Testis (tissue), 3 donors: ENCODE results near the gene GSG1L. TPM values are rescaled to one million over a fixed set of nuclear protein-coding genes. Genes with fewer than 3 reads are reported as not detected.

ENCODE experiments used
- DNase-seq: peaks from one replicate; pipeline ENCODE4 v3.0.0-alpha.2; 2019
- H3K27ac ChIP-seq, 2 donors: fragments of 200-600 bp; sonication (generic); one replicate each; pipeline ENCODE4 v1.5.1; 2019
- H3K27me3 ChIP-seq: fragments of 200-600 bp; sonication (generic); one replicate; pipeline ENCODE4 v1.5.1; 2019
- H3K36me3 ChIP-seq: fragments of 200-600 bp; sonication (generic); one replicate; pipeline ENCODE4 v1.5.1; 2017; ENCODE audit warnings: low read depth; ENCODE audit errors: missing control alignments
- H3K4me1 ChIP-seq: fragments of 200-600 bp; sonication (generic); one replicate; pipeline ENCODE4 v1.5.1; 2019
- H3K4me3 ChIP-seq, 2 donors: fragments of 200-600 bp; sonication (generic); one replicate each; pipeline ENCODE4 v1.5.1; 2017 to 2019
- H3K9me3 ChIP-seq: fragments of 200-600 bp; sonication (generic); one replicate; pipeline ENCODE4 v1.5.1; 2017
- POLR2A ChIP-seq: fragments of 450-650 bp; IDR thresholded peaks from one replicate; pipeline ENCODE4 v1.6.1; 2017; ENCODE audit warnings: antibody characterized with exemption, mild to moderate bottlenecking, moderate library complexity
- WGBS, 2 donors: methylation state at CpG; one replicate each; pipeline ENCODE4 v1.1.5; 2018; 5-methylcytosine and 5-hydroxymethylcytosine counted together
- intact Hi-C: fragments of 100-400 bp; cut with DNase I; formaldehyde crosslinking; loops from one replicate; pipeline ENCODE4 v1.15.1; 2023; ENCODE audit warnings: low total_unique reads
- polyA plus RNA-seq: library from polyadenylated mRNA; stranded (reverse); fragments of 350-450 nt; fragmentation: Illumina TruSeq; extraction: RNeasy Lipid Tissue Mini Kit (QIAGEN cat#74804); gene quantifications from one replicate; pipeline ENCODE4 v1.2.3, GENCODE V29; 2014; ENCODE audit warnings: low read depth, low replicate concordance; ENCODE audit not compliant: insufficient read depth
- total RNA-seq, 2 donors: library from RNA; depleted of rRNA; stranded (reverse); fragments of >200 nt; gene quantifications; one replicate each; pipeline ENCODE4 v1.2.3, GENCODE V29; 2016
- TF ChIP-seq, protein P1 (sequence below), 3 experiments: fragments of 450-650 bp in 2 of 3; fragments of 200-600 bp in 1 of 3; sonication (generic) in 1 of 3; IDR thresholded peaks; one replicate each; pipeline ENCODE4 v1.5.1; 2016 to 2019; ENCODE audit warnings: antibody characterized with exemption in 3 of 3, mild to moderate bottlenecking in 2 of 3, moderate library complexity in 1 of 3

GSG1L gene
- total and polyA plus RNA-seq, 3 donors from 2014 or later, result 1.1 to 2.8 (median 1.9) TPM

DNA sequence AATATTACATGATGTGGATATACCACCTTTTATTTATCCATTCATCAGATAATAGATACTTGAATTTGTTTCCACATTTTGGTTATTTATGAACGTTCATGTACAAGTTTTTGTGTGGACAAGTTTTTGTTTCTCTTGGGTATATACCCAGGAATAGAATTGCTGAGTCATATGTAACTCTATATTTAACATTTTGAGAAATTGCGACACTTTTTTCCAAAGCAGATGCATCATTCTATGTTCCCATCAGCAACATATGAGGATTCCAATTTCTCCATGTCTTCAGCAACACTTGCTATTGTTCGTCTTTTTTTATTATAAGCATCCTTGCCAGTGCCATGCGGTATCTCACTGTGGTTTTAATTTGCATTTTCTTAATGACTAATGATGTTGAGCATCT is 93.9 kb downstream of the GSG1L start:
- DNase-seq, result no peak
- Histone ChIP-seq H3K27ac (no peak overlapping the region), H3K4me3 (no peak overlapping the region), H3K27me3 (no peaks in the 10 kb centered on the region), H3K4me1 (no peaks in the 10 kb centered on the region), H3K36me3 (no peaks in the 10 kb centered on the region), H3K9me3 (no peaks in the 10 kb centered on the region)
- intact Hi-C loops, result no loop called here
- TF ChIP-seq POLR2A, result no peak
- TF ChIP-seq, protein P1, sequence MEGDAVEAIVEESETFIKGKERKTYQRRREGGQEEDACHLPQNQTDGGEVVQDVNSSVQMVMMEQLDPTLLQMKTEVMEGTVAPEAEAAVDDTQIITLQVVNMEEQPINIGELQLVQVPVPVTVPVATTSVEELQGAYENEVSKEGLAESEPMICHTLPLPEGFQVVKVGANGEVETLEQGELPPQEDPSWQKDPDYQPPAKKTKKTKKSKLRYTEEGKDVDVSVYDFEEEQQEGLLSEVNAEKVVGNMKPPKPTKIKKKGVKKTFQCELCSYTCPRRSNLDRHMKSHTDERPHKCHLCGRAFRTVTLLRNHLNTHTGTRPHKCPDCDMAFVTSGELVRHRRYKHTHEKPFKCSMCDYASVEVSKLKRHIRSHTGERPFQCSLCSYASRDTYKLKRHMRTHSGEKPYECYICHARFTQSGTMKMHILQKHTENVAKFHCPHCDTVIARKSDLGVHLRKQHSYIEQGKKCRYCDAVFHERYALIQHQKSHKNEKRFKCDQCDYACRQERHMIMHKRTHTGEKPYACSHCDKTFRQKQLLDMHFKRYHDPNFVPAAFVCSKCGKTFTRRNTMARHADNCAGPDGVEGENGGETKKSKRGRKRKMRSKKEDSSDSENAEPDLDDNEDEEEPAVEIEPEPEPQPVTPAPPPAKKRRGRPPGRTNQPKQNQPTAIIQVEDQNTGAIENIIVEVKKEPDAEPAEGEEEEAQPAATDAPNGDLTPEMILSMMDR (IDR thresholded peaks at IDR 0.05), result no peak
- 65 to 79% methylated on average over 4 of the region's 4 CpGs for WGBS, 2 donors

DNA sequence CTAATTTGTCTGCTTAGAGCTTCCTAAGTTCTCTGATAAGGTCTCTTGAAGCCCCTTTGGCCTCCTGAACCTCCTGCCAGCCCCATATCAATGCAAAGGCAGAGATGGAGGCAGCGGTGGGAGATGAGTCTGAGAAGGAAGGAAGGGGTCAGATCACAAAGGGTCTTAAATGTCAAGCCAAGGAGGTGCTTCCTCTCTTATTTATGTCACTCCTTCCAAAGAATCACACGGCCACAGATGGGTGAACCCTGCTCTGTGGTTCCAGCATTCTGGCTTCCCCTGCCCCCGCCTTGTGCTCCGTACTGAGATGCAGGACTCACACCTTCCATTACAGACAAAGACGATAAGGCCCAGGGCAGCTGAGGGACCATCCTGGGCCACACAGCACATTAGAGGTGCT is 96.3 kb downstream of the GSG1L start:
- TF ChIP-seq, protein P1 (IDR thresholded peaks at IDR 0.05), result no peak
- TF ChIP-seq POLR2A, result no peak
- no peak for DNase-seq
- Histone ChIP-seq H3K4me1 (no peaks in the 10 kb centered on the region), H3K9me3 (no peaks in the 10 kb centered on the region), H3K27me3 (no peaks in the 10 kb centered on the region), H3K36me3 (no peaks in the 10 kb centered on the region), H3K4me3 (no peak overlapping the region), H3K27ac (no peak overlapping the region)
- intact Hi-C loops, result no loop called here
- 75 to 86% methylated on average over 4 to 5 of the region's 5 CpGs for WGBS, 2 donors

DNA sequence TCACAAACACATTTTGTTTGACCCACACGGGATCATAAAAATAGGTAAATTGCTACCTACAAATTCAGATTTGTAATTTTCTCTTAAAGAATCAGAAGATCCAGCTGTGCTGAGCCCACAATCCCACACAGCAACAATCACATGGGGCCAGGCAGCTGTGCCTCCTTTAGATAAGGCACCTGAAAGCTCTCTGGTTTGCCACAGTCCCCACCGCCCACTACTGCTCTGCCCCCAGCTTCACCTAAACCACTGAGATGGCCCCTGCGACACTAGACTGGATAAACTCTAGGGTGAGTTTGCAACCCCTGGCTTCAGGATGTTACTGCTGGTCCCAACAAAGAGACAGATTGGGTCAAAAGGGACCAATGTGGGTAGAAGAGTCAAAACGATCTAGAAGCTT is 96.8 kb downstream of the GSG1L start:
- intact Hi-C loops, result no loop called here
- H3K36me3 ChIP-seq, result no peaks in the 10 kb centered on the region
- no peaks in the 10 kb centered on the region for H3K4me1 ChIP-seq
- no peak overlapping the region for H3K4me3 ChIP-seq
- WGBS, 2 donors, result 69 to 86% methylated on average over 4 of the region's 4 CpGs
- H3K27me3 ChIP-seq, result no peaks in the 10 kb centered on the region
- TF ChIP-seq, protein P1 (IDR thresholded peaks at IDR 0.05), result no peak
- TF ChIP-seq POLR2A, result no peak
- H3K9me3 ChIP-seq, result no peaks in the 10 kb centered on the region
- H3K27ac ChIP-seq, result no peak overlapping the region
- DNase-seq, result no peak

GRCh38 chr16:27965801-27966200 is 97.7 kb downstream of the GSG1L start:
- no peaks in the 10 kb centered on the region for H3K9me3 ChIP-seq
- 78 to 87% methylated on average over 5 of the region's 5 CpGs for WGBS, 2 donors
- H3K27ac ChIP-seq, result no peak overlapping the region
- H3K36me3 ChIP-seq, result no peaks in the 10 kb centered on the region
- no peaks in the 10 kb centered on the region for H3K27me3 ChIP-seq
- intact Hi-C loops, result no loop called here
- H3K4me1 ChIP-seq, result no peaks in the 10 kb centered on the region
- no peak for DNase-seq
- H3K4me3 ChIP-seq, result no peak overlapping the region
- TF ChIP-seq, protein P1 (IDR thresholded peaks at IDR 0.05), result no peak
- TF ChIP-seq POLR2A, result no peak

DNA sequence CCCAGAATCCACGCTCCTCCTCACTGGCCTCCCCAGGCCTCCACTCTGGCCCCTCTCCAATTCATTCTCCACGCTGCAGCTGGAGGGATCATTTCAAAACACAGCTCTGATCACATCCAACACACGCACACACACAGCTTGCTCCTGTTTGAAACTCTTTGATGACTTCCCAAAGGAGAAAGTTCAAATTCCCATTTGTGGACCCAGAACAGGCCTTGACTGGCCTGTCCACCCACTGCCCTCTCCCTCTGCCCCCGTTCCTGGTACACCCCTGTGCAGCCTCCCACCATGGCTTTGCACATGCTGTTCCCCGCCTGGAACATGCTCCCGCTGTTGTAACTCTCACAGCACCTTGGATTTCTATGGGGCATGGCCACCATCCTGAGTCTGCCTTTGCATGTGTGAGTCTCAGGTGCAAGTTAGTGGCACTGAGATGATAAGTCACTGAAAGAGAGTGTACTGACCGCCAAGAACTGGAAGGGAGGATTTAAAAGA is 100.0 kb downstream of the GSG1L start:
- intact Hi-C loops, result no loop called here
- WGBS, 2 donors, result 85 to 87% methylated on average over 7 of the region's 7 CpGs
- no peak for TF ChIP-seq POLR2A
- TF ChIP-seq, protein P1 (IDR thresholded peaks at IDR 0.05), result no peak
- H3K9me3 ChIP-seq, result no peaks in the 10 kb centered on the region
- H3K4me3 ChIP-seq, result no peak overlapping the region
- H3K4me1 ChIP-seq, result no peaks in the 10 kb centered on the region
- H3K27ac ChIP-seq, result no peak overlapping the region
- DNase-seq, result no peak
- no peaks in the 10 kb centered on the region for H3K36me3 ChIP-seq
- H3K27me3 ChIP-seq, result no peaks in the 10 kb centered on the region
